Esophagus (tissue), 2 donors: Measurements from ENCODE around the gene ATP2A2. TPM values are rescaled to one million over a fixed set of nuclear protein-coding genes. Genes with fewer than 3 reads are reported as not detected.
A peak's percentile ranks its signal among the peaks of the same experiment; 100 is the strongest.

ENCODE experiments used
- H3K27ac ChIP-seq, 2 donors: one replicate each; pipeline ENCODE4 v1.5.1; 2013; ENCODE audit warnings: low read depth in 2 of 2, mild to moderate bottlenecking in 2 of 2, inconsistent platforms in 1 of 2, low read length in 1 of 2, moderate library complexity in 1 of 2
- H3K27me3 ChIP-seq, 2 donors: one replicate each; pipeline ENCODE4 v1.6.1; 2013; ENCODE audit warnings: low read length in 2 of 2, control low read depth in 1 of 2, mild to moderate bottlenecking in 1 of 2; ENCODE audit not compliant: insufficient read depth in 2 of 2, control insufficient read depth in 1 of 2
- H3K36me3 ChIP-seq, 2 donors: one replicate each; pipeline ENCODE4 v1.6.1; 2013; ENCODE audit warnings: low read length in 1 of 2; ENCODE audit not compliant: control insufficient read depth in 2 of 2, insufficient read depth in 2 of 2
- H3K4me1 ChIP-seq, 2 donors: one replicate each; pipeline ENCODE4 v1.6.1; 2013; ENCODE audit warnings: low read length in 1 of 2; ENCODE audit not compliant: control insufficient read depth in 2 of 2, insufficient read depth in 2 of 2
- H3K4me3 ChIP-seq, 2 donors: one replicate each; pipeline ENCODE4 v1.5.1; 2013; ENCODE audit warnings: low read length in 2 of 2, mild to moderate bottlenecking in 2 of 2, low read depth in 1 of 2, moderate library complexity in 1 of 2
- H3K9me3 ChIP-seq, 2 donors: one replicate each; pipeline ENCODE4 v1.6.1; 2013; ENCODE audit warnings: mild to moderate bottlenecking in 2 of 2, low read depth in 1 of 2, low read length in 1 of 2, moderate library complexity in 1 of 2; ENCODE audit not compliant: control insufficient read depth in 2 of 2, insufficient read depth in 1 of 2
- WGBS, 2 donors: extraction: QIAGEN DNeasy Blood & Tissue Kit; methylation state at CpG; one replicate each; pipeline ENCODE4 v1.1.7; 2013; 5-methylcytosine and 5-hydroxymethylcytosine counted together
- polyA plus RNA-seq, 2 donors: library from polyadenylated mRNA; stranded (reverse); fragments of 200-250 nt; gene quantifications; one replicate each; pipeline ENCODE4 v1.2.3, GENCODE V29; 2013
- donor health status: healthy with polysubstance abuse.
- donor health status: Bipolar disorder and iron deficiency.

ATP2A2 gene
- polyA plus RNA-seq, 2 donors = 40.7 to 102 TPM

DNA sequence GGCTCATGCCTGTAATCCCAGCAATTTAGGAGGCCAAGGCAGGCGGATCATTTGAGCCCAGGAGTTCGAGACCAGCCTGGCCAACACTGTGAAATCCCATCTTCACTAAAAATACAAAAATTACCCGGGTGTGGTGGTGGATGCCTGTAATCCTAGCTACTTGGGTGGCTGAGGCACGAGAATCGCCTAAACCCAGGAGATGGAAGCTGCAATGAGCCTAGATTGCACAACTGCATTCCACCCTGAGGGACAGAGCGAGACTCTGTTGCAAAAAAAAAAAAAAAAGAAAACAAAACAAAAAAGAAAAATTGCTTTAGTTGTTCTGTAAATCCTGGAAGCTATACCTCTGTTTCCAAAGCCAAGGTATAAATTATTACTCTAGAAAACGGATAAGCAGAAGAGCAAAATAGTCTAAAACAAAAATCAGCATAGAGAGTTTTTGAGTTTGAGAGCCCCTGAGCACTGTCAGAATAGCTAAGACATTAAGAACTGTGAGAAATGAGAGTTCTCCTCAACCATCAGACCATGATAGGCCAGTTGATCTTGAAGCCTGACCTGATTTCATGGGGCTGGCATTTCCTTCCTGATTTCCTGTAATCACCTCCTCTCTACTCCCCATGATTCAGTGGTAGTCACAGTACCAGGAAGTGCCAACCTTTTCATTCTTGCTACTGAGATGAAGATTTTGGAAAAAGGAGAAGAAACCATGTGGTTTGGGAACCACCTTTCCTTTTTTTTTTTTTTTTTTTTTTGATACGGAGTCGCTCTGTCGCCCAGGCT lies 31.7 kb downstream of the ATP2A2 start:
- Histone ChIP-seq H3K27ac (peak overlapping the region; percentile 71 to 72), H3K4me3 (no peak overlapping the region), H3K9me3 (no peaks in the 10 kb centered on the region), H3K27me3 (no peaks in the 10 kb centered on the region), H3K36me3 (peaks cover 0 to 4% of the 10 kb centered on the region in 2 donors), H3K4me1 (peaks cover 0 to 3% of the 10 kb centered on the region in 2 donors)
- 66 to 75% methylated on average over 10 of the region's 10 CpGs for WGBS, 2 donors

DNA sequence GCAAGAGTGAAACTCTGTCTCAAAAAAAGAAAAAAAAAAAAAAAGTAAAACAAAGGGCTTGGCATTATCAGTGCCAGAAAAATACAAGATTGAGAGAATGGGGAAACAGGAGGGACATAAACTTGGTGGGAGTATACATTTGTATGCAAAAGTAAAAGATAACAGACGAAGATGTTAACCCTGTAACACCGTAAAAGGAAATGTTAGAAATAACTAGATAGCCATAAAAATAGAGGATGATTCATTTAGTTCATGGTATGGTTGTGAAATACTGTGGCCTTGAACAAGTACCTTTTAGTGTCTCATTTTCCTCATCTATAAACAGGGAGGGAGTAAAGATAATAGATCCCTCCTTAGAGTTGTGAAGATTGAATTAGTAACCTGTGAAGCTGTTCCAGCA lies 33.3 kb downstream of the ATP2A2 start:
- Histone ChIP-seq H3K4me3 (no peak overlapping the region), H3K27me3 (no peaks in the 10 kb centered on the region), H3K9me3 (no peaks in the 10 kb centered on the region), H3K27ac (no peak overlapping the region), H3K36me3 (peaks cover 0 to 4% of the 10 kb centered on the region in 2 donors), H3K4me1 (peaks cover 0 to 3% of the 10 kb centered on the region in 2 donors)
- WGBS, 2 donors = 55 to 56% methylated on average over 2 of the region's 2 CpGs

DNA sequence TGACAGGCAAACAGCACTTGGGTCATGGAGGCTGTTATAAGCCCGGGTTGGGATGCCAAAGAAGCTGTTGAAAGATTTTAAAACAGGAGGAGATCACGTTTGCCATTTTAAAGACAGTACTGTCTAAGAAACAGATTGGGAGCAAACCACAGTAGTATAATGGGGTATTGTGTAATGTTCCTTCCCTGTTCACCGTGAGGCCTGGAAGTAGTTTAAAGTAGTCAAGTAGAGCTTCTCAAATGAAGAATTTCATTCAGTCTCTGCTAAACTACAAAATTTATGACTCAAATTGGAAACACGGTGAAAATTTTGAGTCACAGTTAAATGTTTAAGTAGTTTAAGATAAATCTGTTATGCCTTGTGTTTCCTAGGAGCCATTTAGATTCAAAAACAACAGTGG lies 35.8 kb downstream of the ATP2A2 start:
- Histone ChIP-seq H3K4me3 (no peak overlapping the region), H3K4me1 (no peaks in the 10 kb centered on the region), H3K9me3 (no peaks in the 10 kb centered on the region), H3K27me3 (no peaks in the 10 kb centered on the region), H3K27ac (peak overlapping the region; percentile 34 to 35), H3K36me3 (no peaks in the 10 kb centered on the region)
- WGBS, 2 donors = 41 to 48% methylated on average over 4 of the region's 4 CpGs

- Histone ChIP-seq H3K27me3 (no peaks in the 10 kb centered on the region), H3K36me3 (no peaks in the 10 kb centered on the region), H3K27ac (no peak overlapping the region), H3K4me3 (no peak overlapping the region), H3K4me1 (no peaks in the 10 kb centered on the region), H3K9me3 (no peaks in the 10 kb centered on the region)
- WGBS, 2 donors = 36 to 47% methylated on average over 2 of the region's 2 CpGs
Measured at GRCh38 chr12:110317911-110318310, 36.9 kb downstream of the ATP2A2 start.

DNA sequence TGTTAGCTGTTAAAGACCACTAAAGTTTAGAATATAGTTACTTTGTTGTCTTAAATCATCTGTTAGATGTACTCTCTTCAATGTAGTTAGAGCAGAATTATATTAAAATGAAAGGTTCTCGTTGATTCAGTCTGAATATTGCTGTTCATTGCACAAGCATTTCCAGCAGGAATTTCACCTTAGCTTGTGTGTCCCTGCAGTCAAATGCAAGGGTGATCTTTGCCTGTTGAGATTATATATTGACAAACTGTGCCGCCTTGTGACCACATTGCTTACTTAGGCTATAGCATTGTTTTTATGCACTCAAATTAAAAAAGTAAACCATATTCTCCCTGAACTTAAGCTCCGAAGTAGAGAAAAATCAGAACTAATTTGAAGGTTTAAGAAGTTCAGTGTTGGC lies 39.5 kb downstream of the ATP2A2 start:
- Histone ChIP-seq H3K9me3 (no peaks in the 10 kb centered on the region), H3K27me3 (no peaks in the 10 kb centered on the region), H3K36me3 (peaks cover under 1 to 4% of the 10 kb centered on the region in 2 donors), H3K27ac (no peak overlapping the region), H3K4me3 (no peak overlapping the region), H3K4me1 (no peaks in the 10 kb centered on the region)
- 79 to 91% methylated on average over 3 of the region's 3 CpGs for WGBS, 2 donors

DNA sequence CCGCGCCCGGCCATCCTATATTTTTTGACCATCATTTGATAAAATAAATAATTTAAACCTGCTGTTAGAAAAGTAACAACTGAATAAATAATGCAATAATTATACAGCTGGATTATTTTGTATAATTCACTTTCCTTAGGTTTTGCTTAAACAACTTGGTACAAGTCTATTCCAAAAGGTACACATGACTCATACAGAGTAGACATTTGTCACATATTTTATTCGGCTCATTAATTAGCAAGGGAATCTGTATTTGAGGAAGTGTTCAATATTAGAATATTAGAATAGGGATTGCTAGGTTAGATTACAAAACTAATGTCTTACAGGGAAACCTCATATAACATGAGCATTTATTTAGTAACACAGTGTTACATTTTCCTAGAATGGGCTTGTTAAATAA lies 48.7 kb downstream of the ATP2A2 start:
- Histone ChIP-seq H3K9me3 (no peaks in the 10 kb centered on the region), H3K27me3 (no peaks in the 10 kb centered on the region), H3K36me3 (peaks cover 14 to 24% of the 10 kb centered on the region in 2 donors), H3K4me3 (no peak overlapping the region), H3K4me1 (no peaks in the 10 kb centered on the region), H3K27ac (no peak overlapping the region)
- 82 to 89% methylated on average over 4 of the region's 4 CpGs for WGBS, 2 donors

- WGBS, 2 donors = 66 to 69% methylated on average over 3 of the region's 3 CpGs
- H3K27ac ChIP-seq = no peak overlapping the region
- H3K36me3 ChIP-seq = peaks cover 18 to 28% of the 10 kb centered on the region in 2 donors
Measured at GRCh38 chr12:110330124-110330523, 49.1 kb downstream of the ATP2A2 start.

GRCh38 chr12:110330544-110330943 lies 49.5 kb downstream of the ATP2A2 start:
- Histone ChIP-seq H3K27ac (no peak overlapping the region), H3K4me3 (no peak overlapping the region), H3K4me1 (no peaks in the 10 kb centered on the region), H3K27me3 (no peaks in the 10 kb centered on the region), H3K36me3 (peaks cover 21 to 32% of the 10 kb centered on the region in 2 donors), H3K9me3 (no peaks in the 10 kb centered on the region)

More at GRCh38 chr12:110330124-110330523, 49.1 kb downstream of the ATP2A2 start:
- Histone ChIP-seq H3K9me3 (no peaks in the 10 kb centered on the region), H3K4me3 (no peak overlapping the region), H3K4me1 (no peaks in the 10 kb centered on the region), H3K27me3 (no peaks in the 10 kb centered on the region)

- Histone ChIP-seq H3K4me3 (no peak overlapping the region), H3K4me1 (peaks cover 0 to 6% of the 10 kb centered on the region in 2 donors), H3K27me3 (no peaks in the 10 kb centered on the region), H3K9me3 (no peaks in the 10 kb centered on the region), H3K36me3 (peaks cover 16 to 34% of the 10 kb centered on the region in 2 donors), H3K27ac (no peak overlapping the region)
Measured at GRCh38 chr12:110333201-110333600, 52.2 kb downstream of the ATP2A2 start.

- 81 to 86% methylated on average over 4 of the region's 4 CpGs for WGBS, 2 donors
- Histone ChIP-seq H3K27ac (peak overlapping the region in 1 of 2 donors; percentile 1), H3K4me1 (peaks cover 0 to 12% of the 10 kb centered on the region in 2 donors)
Measured at GRCh38 chr12:110335481-110336045, 54.5 kb downstream of the ATP2A2 start.

More at GRCh38 chr12:110335481-110336045, 54.5 kb downstream of the ATP2A2 start:
- H3K4me3 ChIP-seq = no peak overlapping the region
- peaks cover 16 to 35% of the 10 kb centered on the region in 2 donors for H3K36me3 ChIP-seq
- no peaks in the 10 kb centered on the region for H3K27me3 ChIP-seq
- H3K9me3 ChIP-seq = no peaks in the 10 kb centered on the region
